ENCODE measurements around the gene VLDLR. TPM values are rescaled to one million over a fixed set of nuclear protein-coding genes. Genes with fewer than 3 reads are reported as not detected.

The VLDLR gene
- total RNA-seq, 1 experiment from 2014 or later = 2.1 TPM

- no peak for DNase-seq (ENCODE audit: low read depth, low spot score)
- no peak overlapping the region for H3K4me3 ChIP-seq (ENCODE audit: low read depth in 2 of 2, low read length in 2 of 2)
- ChIA-PET CTCF (no interaction called here), POLR2A (no interaction called here)
- in situ Hi-C loops (cut with HindIII; ENCODE audit: low pct_unique_long_range_greater_than_20kb, low sequenced_read_pairs) (no loop called here), intact Hi-C loops (cut with micrococcal nuclease; ENCODE audit: unreplicated experiment) (no loop called here)
- H3K27ac ChIP-seq (ENCODE audit: low read length) = no peak overlapping the region
- H3K36me3 ChIP-seq (ENCODE audit: control insufficient read depth, insufficient read depth, low read length) = no peaks in the 10 kb centered on the region
- H3K27me3 ChIP-seq (ENCODE audit: control insufficient read depth, insufficient read depth, low read length) = no peaks in the 10 kb centered on the region
- no TSS peak for BruUV-seq (replicated peaks)
- H3K9me3 ChIP-seq (ENCODE audit: control insufficient read depth, insufficient read depth, low read depth, low read length) = no peaks in the 10 kb centered on the region
- H3K4me1 ChIP-seq (ENCODE audit: control insufficient read depth, insufficient read depth, low read length) = no peaks in the 10 kb centered on the region
- ATAC-seq = no peak
- no peak for TF ChIP-seq TCF7L2 (IDR thresholded peaks at IDR 0.05; ENCODE audit: low read depth, low read length)
- TF ChIP-seq CTCF (IDR thresholded peaks at IDR 0.05) = no peak
Observed at GRCh38 chr9:2639786-2640185, 18.2 kb downstream of the VLDLR start.

GRCh38 chr9:2640570-2640969 is 19.0 kb downstream of the VLDLR start:
- POLR2A ChIA-PET = no interaction called here
- TF ChIP-seq POLR2AphosphoS5 (IDR thresholded peaks at IDR 0.05; ENCODE audit: low read depth, low read length) (no peak), TCF7L2 (IDR thresholded peaks at IDR 0.05; ENCODE audit: low read depth, low read length) (no peak), SIN3A (IDR thresholded peaks at IDR 0.05; ENCODE audit: borderline replicate concordance, insufficient read depth, low read depth, low read length) (no peak), REST (IDR thresholded peaks at IDR 0.05; ENCODE audit: insufficient read depth in 1 of 2, low read depth in 2 of 2, low read length in 1 of 2) (no peak), CTCF (IDR thresholded peaks at IDR 0.05) (no peak)

More at GRCh38 chr9:2640570-2640969, 19.0 kb downstream of the VLDLR start:
- ATAC-seq (no peak), DNase-seq (ENCODE audit: low read depth, low spot score) (no peak)
- in situ Hi-C loops (cut with HindIII; ENCODE audit: low pct_unique_long_range_greater_than_20kb, low sequenced_read_pairs) = no loop called here
- Histone ChIP-seq H3K36me3 (ENCODE audit: control insufficient read depth, insufficient read depth, low read length) (no peaks in the 10 kb centered on the region), H3K9me3 (ENCODE audit: control insufficient read depth, insufficient read depth, low read depth, low read length) (no peaks in the 10 kb centered on the region), H3K27me3 (ENCODE audit: control insufficient read depth, insufficient read depth, low read length) (no peaks in the 10 kb centered on the region), H3K27ac (ENCODE audit: low read length) (no peak overlapping the region), H3K4me1 (ENCODE audit: control insufficient read depth, insufficient read depth, low read length) (no peaks in the 10 kb centered on the region), H3K4me3 (ENCODE audit: low read depth in 2 of 2, low read length in 2 of 2) (no peak overlapping the region)
- CTCF ChIA-PET = no interaction called here
- BruUV-seq (replicated peaks) = no TSS peak
- intact Hi-C loops (cut with micrococcal nuclease; ENCODE audit: unreplicated experiment) = no loop called here
